Measurements from ENCODE around the gene CFAP53. TPM values are rescaled to one million over a fixed set of nuclear protein-coding genes. Genes with fewer than 3 reads are reported as not detected.

The CFAP53 gene
- total RNA-seq, 1 donor from 2014 or later = not detected

DNA sequence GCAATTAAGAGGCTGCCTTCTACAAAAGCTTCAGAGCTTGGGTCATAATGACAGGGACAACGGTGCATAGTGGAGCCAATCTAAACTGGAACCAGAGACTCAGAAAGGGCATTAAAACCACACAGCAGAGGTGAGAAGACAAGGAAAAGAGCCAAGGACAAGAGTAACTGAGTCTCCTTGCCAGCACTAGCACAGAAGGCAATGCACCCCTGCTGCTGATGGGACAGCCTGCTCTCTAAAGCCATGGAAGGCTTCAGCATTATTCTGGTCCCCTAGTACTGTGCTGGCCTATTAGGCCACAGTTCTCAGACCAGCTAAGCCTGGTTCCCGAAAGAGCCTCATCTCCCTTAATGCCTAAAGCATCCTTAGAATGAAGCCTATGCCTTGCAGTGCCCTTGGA, 86.8 kb downstream of the CFAP53 start:
- Histone ChIP-seq H3K4me3 (no peak overlapping the region), H3K27me3 (no peaks in the 10 kb centered on the region), H3K36me3 (no peaks in the 10 kb centered on the region), H3K27ac (no peak overlapping the region), H3K4me1 (no peaks in the 10 kb centered on the region), H3K9me3 (no peaks in the 10 kb centered on the region)
- intact Hi-C loops (cut with DNase I) = no loop called here
- TF ChIP-seq, protein P1, sequence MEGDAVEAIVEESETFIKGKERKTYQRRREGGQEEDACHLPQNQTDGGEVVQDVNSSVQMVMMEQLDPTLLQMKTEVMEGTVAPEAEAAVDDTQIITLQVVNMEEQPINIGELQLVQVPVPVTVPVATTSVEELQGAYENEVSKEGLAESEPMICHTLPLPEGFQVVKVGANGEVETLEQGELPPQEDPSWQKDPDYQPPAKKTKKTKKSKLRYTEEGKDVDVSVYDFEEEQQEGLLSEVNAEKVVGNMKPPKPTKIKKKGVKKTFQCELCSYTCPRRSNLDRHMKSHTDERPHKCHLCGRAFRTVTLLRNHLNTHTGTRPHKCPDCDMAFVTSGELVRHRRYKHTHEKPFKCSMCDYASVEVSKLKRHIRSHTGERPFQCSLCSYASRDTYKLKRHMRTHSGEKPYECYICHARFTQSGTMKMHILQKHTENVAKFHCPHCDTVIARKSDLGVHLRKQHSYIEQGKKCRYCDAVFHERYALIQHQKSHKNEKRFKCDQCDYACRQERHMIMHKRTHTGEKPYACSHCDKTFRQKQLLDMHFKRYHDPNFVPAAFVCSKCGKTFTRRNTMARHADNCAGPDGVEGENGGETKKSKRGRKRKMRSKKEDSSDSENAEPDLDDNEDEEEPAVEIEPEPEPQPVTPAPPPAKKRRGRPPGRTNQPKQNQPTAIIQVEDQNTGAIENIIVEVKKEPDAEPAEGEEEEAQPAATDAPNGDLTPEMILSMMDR (IDR thresholded peaks at IDR 0.05) = no peak
- DNase-seq (ENCODE audit: low spot score in 2 of 2) = no peak

DNA sequence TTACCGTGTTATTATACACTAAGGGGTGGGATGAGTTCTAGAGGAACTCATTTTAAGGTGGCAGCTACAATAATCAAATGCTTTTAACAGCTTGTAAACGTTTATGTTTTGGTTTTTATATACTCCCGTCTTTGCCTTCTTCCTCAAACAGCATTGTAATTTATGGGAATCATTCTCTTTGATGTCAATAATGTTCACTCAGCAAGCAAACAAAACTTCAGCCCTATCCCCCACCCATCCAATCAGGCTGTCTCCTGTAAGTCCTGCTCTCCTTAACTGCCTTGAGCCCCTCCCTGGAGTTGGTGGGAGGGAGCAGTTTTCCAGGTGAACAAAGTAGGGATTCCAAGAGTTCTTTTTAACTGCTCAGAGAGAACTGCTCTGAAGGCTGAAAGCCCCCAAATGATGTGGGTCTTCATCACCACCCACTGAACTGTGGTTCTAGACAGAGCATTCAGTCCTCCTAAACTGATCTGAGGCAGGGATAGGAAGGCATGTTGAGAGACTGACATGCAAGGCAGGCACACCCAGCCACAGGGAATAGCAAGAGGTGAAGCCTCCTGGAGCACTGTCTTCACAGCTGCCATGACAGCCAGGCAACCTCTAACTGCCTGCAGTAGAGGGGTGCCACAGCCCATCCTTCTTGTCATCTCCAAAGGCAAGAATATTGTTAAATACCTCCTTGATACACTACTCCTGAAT, 88.9 kb downstream of the CFAP53 start:
- H3K27me3 ChIP-seq = no peaks in the 10 kb centered on the region
- no peak for DNase-seq (ENCODE audit: low spot score in 2 of 2)
- H3K27ac ChIP-seq = no peak overlapping the region
- intact Hi-C loops (cut with DNase I) = no loop called here
- no peak overlapping the region for H3K4me3 ChIP-seq
- H3K9me3 ChIP-seq = no peaks in the 10 kb centered on the region
- no peaks in the 10 kb centered on the region for H3K36me3 ChIP-seq
- H3K4me1 ChIP-seq = no peaks in the 10 kb centered on the region
- TF ChIP-seq, protein P1 (IDR thresholded peaks at IDR 0.05) = no peak

Other genes with a start within 250 kb of the CFAP53 start
- 0.21 TPM for gene MYO5B, start 71.3 kb downstream of the CFAP53 start, total RNA-seq
- 53.4 TPM for gene MBD1, start 15.0 kb upstream of the CFAP53 start, total RNA-seq
- gene CXXC1, start 21.2 kb upstream of the CFAP53 start, total RNA-seq = 171 TPM
- gene SKA1, start 108.6 kb upstream of the CFAP53 start, total RNA-seq = not detected

Data from ascending aorta (tissue), 2 donors.